Keratinocyte (primary cell): ENCODE measurements around the gene UBE4B. TPM values are rescaled to one million over a fixed set of nuclear protein-coding genes. Genes with fewer than 3 reads are reported as not detected.

Experiments
- DNase-seq: peaks from one replicate; pipeline ENCODE4 v3.0.0-alpha.2; 2011; ENCODE audit warnings: low read depth, missing footprints, low spot score
- FAIRE-seq: peaks from 2 replicates; lab custom pipeline; 2011; peaks lifted over from hg19 to GRCh38; lab: Jason Lieb, UNC
- H2AFZ ChIP-seq: 2 replicates; pipeline ENCODE4 v1.6.0; 2012; ENCODE audit warnings: low read length, control low read depth, inconsistent platforms; ENCODE audit not compliant: control insufficient read depth
- H3K27ac ChIP-seq: 2 replicates; pipeline ENCODE4 v1.5.1; 2011; ENCODE audit warnings: low read length; ENCODE audit not compliant: control insufficient read depth, insufficient read depth
- H3K27me3 ChIP-seq: 3 replicates; pipeline ENCODE4 v1.6.0; 2011; ENCODE audit warnings: low read length; ENCODE audit not compliant: control insufficient read depth, insufficient read depth; ENCODE audit errors: extremely low read depth
- H3K36me3 ChIP-seq, 2 experiments: 2 replicates in 1 of 2; 3 replicates in 1 of 2; pipeline ENCODE4 v1.5.1; 2011; ENCODE audit warnings: low read length in 2 of 2, mild to moderate bottlenecking in 1 of 2; ENCODE audit not compliant: control insufficient read depth in 2 of 2, insufficient read depth in 2 of 2; ENCODE audit errors: extremely low read depth in 1 of 2
- H3K4me1 ChIP-seq: 3 replicates; pipeline ENCODE4 v1.5.1; 2011; ENCODE audit warnings: low read length; ENCODE audit not compliant: control insufficient read depth, insufficient read depth; ENCODE audit errors: extremely low read depth
- H3K4me2 ChIP-seq: 3 replicates; pipeline ENCODE4 v1.6.0; 2011; ENCODE audit warnings: low read depth, low read length; ENCODE audit not compliant: control insufficient read depth, insufficient read depth; ENCODE audit errors: extremely low read depth
- H3K4me3 ChIP-seq, 3 experiments: fragments of 200-600 bp in 1 of 3; sonication (generic) in 1 of 3; 2 replicates in 2 of 3; 3 replicates in 1 of 3; pipeline ENCODE4 v1.5.1; 2011 to 2016; ENCODE audit warnings: low read length in 3 of 3, mild to moderate bottlenecking in 3 of 3, control low read depth in 2 of 3, inconsistent platforms in 1 of 3, low read depth in 1 of 3, mixed read lengths in 1 of 3, mixed run types in 1 of 3, moderate library complexity in 1 of 3; ENCODE audit not compliant: control insufficient read depth in 2 of 3, insufficient read depth in 2 of 3; ENCODE audit errors: extremely low read depth in 1 of 3
- H3K79me2 ChIP-seq: 2 replicates; pipeline ENCODE4 v1.6.0; 2012; ENCODE audit warnings: low read length; ENCODE audit not compliant: control insufficient read depth, insufficient read depth
- H3K9ac ChIP-seq: 3 replicates; pipeline ENCODE4 v1.6.0; 2011; ENCODE audit warnings: low read length; ENCODE audit not compliant: control insufficient read depth, insufficient read depth; ENCODE audit errors: extremely low read depth
- H3K9me1 ChIP-seq: 3 replicates; pipeline ENCODE4 v1.6.0; 2011; ENCODE audit warnings: low read length; ENCODE audit not compliant: control insufficient read depth, insufficient read depth; ENCODE audit errors: extremely low read depth
- H3K9me3 ChIP-seq: 2 replicates; pipeline ENCODE4 v1.5.1; 2012; ENCODE audit warnings: low read depth, low read length; ENCODE audit not compliant: control insufficient read depth
- H4K20me1 ChIP-seq: 3 replicates; pipeline ENCODE4 v1.6.0; 2011; ENCODE audit warnings: low read length; ENCODE audit not compliant: control insufficient read depth, insufficient read depth; ENCODE audit errors: extremely low read depth
- EZH2 ChIP-seq: IDR thresholded peaks from one replicate; pipeline ENCODE4 v1.6.1; 2012; ENCODE audit warnings: inconsistent platforms, mild to moderate bottlenecking, low read length, moderate library complexity
- dilution Hi-C: fragments of 300-500 bp; cut with MboI; formaldehyde crosslinking; loops from one replicate; pipeline ENCODE4 v1.7.0; 2020; ENCODE audit warnings: low sequenced_read_pairs; ENCODE audit not compliant: extremely low pct_ligation_motif_present
- polyA plus RNA-seq, 5 experiments: library from polyadenylated mRNA; depleted of rRNA in 3 of 5; stranded (reverse) in 3 of 5; stranded (forward) in 1 of 5; unstranded in 1 of 5; fragments of >200 nt; gene quantifications; 1 replicate in 1 of 5; 2 replicates in 3 of 5; 3 replicates in 1 of 5; pipeline versions ENCODE4 v1.2.1 to v1.2.3, GENCODE V29; 2011 to 2012; ENCODE audit warnings: missing spikeins in 2 of 5, low read depth in 1 of 5, low replicate concordance in 1 of 5
- TF ChIP-seq, protein P1 (sequence below), 3 experiments: IDR thresholded peaks in 1 of 3; conservative IDR thresholded peaks in 1 of 3; optimal IDR thresholded peaks in 1 of 3; 2 replicates in 2 of 3; 3 replicates in 1 of 3; pipeline versions ENCODE3 to v1.5.1; 2011; ENCODE audit warnings: low read length in 3 of 3, mild to moderate bottlenecking in 3 of 3, moderate library complexity in 2 of 3, control low read depth in 1 of 3, inconsistent platforms in 1 of 3; ENCODE audit not compliant: insufficient read depth in 2 of 3; ENCODE audit errors: extremely low read depth in 1 of 3

Gene UBE4B
- polyA plus RNA-seq, 1 donor (not counting 4 experiments of a cell fraction or from before 2014, with no cell fraction given): 14.3 TPM

DNA sequence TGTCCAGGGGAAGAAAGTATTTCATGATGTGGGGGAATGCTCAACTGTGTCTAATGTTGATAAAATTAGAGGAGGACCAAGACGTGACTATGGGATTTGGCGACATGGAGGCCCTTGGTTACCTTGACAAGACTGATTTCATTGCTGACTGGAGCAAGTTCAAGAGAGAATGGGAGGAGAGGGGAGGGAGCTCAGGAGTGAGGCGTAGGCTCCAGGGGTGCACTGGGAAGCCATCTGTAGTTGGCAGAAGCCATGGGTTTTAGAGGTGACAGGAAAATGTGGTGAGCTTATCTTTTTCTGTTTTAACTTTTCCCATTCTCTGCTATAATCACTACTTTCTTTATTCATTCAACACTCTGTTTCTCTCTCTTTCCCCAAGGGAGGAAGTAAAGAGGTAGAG, 15.8 kb downstream of the UBE4B start:
- H3K9ac ChIP-seq: no peak overlapping the region
- dilution Hi-C loops: no loop called here
- DNase-seq (no peak), FAIRE-seq (no peak)
- no peaks in the 10 kb centered on the region for H3K27me3 ChIP-seq
- no peak overlapping the region for H3K4me3 ChIP-seq
- H3K9me1 ChIP-seq: no peaks in the 10 kb centered on the region
- no peaks in the 10 kb centered on the region for H3K9me3 ChIP-seq
- no peak overlapping the region for H3K27ac ChIP-seq
- no peak for TF ChIP-seq EZH2
- TF ChIP-seq, protein P1, sequence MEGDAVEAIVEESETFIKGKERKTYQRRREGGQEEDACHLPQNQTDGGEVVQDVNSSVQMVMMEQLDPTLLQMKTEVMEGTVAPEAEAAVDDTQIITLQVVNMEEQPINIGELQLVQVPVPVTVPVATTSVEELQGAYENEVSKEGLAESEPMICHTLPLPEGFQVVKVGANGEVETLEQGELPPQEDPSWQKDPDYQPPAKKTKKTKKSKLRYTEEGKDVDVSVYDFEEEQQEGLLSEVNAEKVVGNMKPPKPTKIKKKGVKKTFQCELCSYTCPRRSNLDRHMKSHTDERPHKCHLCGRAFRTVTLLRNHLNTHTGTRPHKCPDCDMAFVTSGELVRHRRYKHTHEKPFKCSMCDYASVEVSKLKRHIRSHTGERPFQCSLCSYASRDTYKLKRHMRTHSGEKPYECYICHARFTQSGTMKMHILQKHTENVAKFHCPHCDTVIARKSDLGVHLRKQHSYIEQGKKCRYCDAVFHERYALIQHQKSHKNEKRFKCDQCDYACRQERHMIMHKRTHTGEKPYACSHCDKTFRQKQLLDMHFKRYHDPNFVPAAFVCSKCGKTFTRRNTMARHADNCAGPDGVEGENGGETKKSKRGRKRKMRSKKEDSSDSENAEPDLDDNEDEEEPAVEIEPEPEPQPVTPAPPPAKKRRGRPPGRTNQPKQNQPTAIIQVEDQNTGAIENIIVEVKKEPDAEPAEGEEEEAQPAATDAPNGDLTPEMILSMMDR (optimal IDR thresholded peaks at IDR 0.05 in 1 of 3, IDR thresholded peaks at IDR 0.05 in 1 of 3, conservative IDR thresholded peaks at IDR 0.05 in 1 of 3; ENCODE audit: extremely low read depth in 1 of 3, insufficient read depth in 2 of 3, low read length in 3 of 3): no peak
- H3K4me1 ChIP-seq: peaks cover 12% of the 10 kb centered on the region
- H3K36me3 ChIP-seq: peaks cover 0 to 3% of the 10 kb centered on the region in 2 experiments
- no peak overlapping the region for H2AFZ ChIP-seq
- H3K4me2 ChIP-seq: no peak overlapping the region
- H3K79me2 ChIP-seq: peaks cover 63% of the 10 kb centered on the region
- no peaks in the 10 kb centered on the region for H4K20me1 ChIP-seq

DNA sequence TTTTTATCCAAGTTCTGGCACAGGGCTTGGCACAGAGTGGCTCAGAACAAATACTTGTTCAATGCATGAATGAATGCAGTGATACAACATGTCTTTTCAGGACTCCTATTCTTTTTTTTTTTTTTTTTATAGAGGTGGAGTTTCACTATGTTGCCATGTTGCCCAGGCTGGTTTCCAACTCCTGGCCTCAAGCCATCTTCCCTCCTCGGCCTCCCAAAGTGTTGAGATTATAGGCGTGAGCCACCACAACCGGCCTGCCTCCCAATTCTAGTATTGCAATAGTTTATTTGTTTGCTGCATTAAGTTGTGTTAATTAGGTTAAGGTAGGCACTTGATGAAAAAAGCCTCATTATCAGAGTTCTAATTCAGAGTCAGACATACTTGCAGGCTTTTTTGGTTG, 17.9 kb downstream of the UBE4B start:
- DNase-seq (no peak), FAIRE-seq (no peak)
- H3K9ac ChIP-seq: no peak overlapping the region
- dilution Hi-C loops: no loop called here
- H3K27me3 ChIP-seq: no peaks in the 10 kb centered on the region
- H3K9me3 ChIP-seq: no peaks in the 10 kb centered on the region
- H3K4me2 ChIP-seq: no peak overlapping the region
- peaks cover 12% of the 10 kb centered on the region for H3K4me1 ChIP-seq
- no peaks in the 10 kb centered on the region for H3K9me1 ChIP-seq
- H3K79me2 ChIP-seq: peaks cover 52% of the 10 kb centered on the region
- no peak overlapping the region for H3K27ac ChIP-seq
- no peaks in the 10 kb centered on the region for H4K20me1 ChIP-seq
- no peak overlapping the region for H3K4me3 ChIP-seq
- peaks cover 0 to 2% of the 10 kb centered on the region in 2 experiments for H3K36me3 ChIP-seq
- no peak for TF ChIP-seq EZH2
- TF ChIP-seq, protein P1 (optimal IDR thresholded peaks at IDR 0.05 in 1 of 3, IDR thresholded peaks at IDR 0.05 in 1 of 3, conservative IDR thresholded peaks at IDR 0.05 in 1 of 3; ENCODE audit: extremely low read depth in 1 of 3, insufficient read depth in 2 of 3, low read length in 3 of 3): no peak
- no peak overlapping the region for H2AFZ ChIP-seq
